Lung (tissue), 12 donors: ENCODE results near the gene ELAC1. TPM values are rescaled to one million over a fixed set of nuclear protein-coding genes. Genes with fewer than 3 reads are reported as not detected.

Experiments
- ATAC-seq: fragments of 200-7000 bp; cut with Tn5 transposase; one replicate; pipeline ENCODE4 v1.9.1; 2020; ENCODE audit warnings: moderate number of reproducible peaks; ENCODE audit not compliant: insufficient read depth, low FRiP score
- DNase-seq, 3 donors: peaks; one replicate each; pipeline ENCODE4 v3.0.0-alpha.2; 2013 to 2017
- H3K27ac ChIP-seq, 2 donors: one replicate each; pipeline ENCODE4 v1.5.1; 2013; ENCODE audit warnings: mild to moderate bottlenecking in 2 of 2, moderate library complexity in 2 of 2, control low read depth in 1 of 2, inconsistent platforms in 1 of 2, low read depth in 1 of 2, low read length in 1 of 2
- H3K27me3 ChIP-seq, 3 donors: one replicate each; pipeline ENCODE4 v1.5.1; 2013; ENCODE audit warnings: low read length in 2 of 3; ENCODE audit not compliant: control insufficient read depth in 3 of 3, insufficient read depth in 3 of 3
- H3K36me3 ChIP-seq, 4 donors: one replicate each; pipeline ENCODE4 v1.5.1; 2013; ENCODE audit warnings: low read length in 4 of 4, mild to moderate bottlenecking in 1 of 4, moderate library complexity in 1 of 4; ENCODE audit not compliant: control insufficient read depth in 4 of 4, insufficient read depth in 4 of 4
- H3K4me1 ChIP-seq, 5 donors: one replicate each; pipeline ENCODE4 v1.5.1; 2013; ENCODE audit warnings: low read length in 5 of 5, mild to moderate bottlenecking in 2 of 5, moderate library complexity in 1 of 5; ENCODE audit not compliant: control insufficient read depth in 5 of 5, insufficient read depth in 5 of 5
- H3K4me3 ChIP-seq: one replicate; pipeline ENCODE4 v1.5.1; 2013; ENCODE audit warnings: mild to moderate bottlenecking, control low read depth, moderate library complexity
- H3K9ac ChIP-seq, 2 donors: one replicate each; pipeline ENCODE4 v1.5.1; 2013; ENCODE audit warnings: low read length in 2 of 2, control low read depth in 1 of 2; ENCODE audit not compliant: insufficient read depth in 1 of 2
- H3K9me3 ChIP-seq, 4 donors: one replicate each; pipeline ENCODE4 v1.5.1; 2013; ENCODE audit warnings: low read length in 3 of 4, mild to moderate bottlenecking in 1 of 4, moderate library complexity in 1 of 4; ENCODE audit not compliant: control insufficient read depth in 4 of 4, insufficient read depth in 3 of 4
- CTCF ChIP-seq: IDR thresholded peaks from 2 replicates; pipeline ENCODE4 v1.5.1; 2012; ENCODE audit warnings: mild to moderate bottlenecking; ENCODE audit errors: control extremely low read depth, extremely low read depth
- WGBS, 2 donors: extraction: QIAGEN DNeasy Blood & Tissue Kit; methylation state at CpG; one replicate each; pipeline ENCODE4 v1.1.7; 2013; 5-methylcytosine and 5-hydroxymethylcytosine counted together
- polyA plus RNA-seq, 2 donors: library from polyadenylated mRNA; stranded (reverse); fragments of 200-250 nt; gene quantifications; one replicate each; pipeline ENCODE4 v1.2.1, GENCODE V29; 2013
- total RNA-seq, 2 donors: library from RNA; depleted of rRNA in 1 of 2; stranded (reverse); fragments of >200 nt in 1 of 2; gene quantifications; one replicate each; pipeline ENCODE4 v1.2.1, GENCODE V29; 2014 to 2021
- donor health status: control.
- donor health status: control.
- donor health status: Bipolar disorder and iron deficiency.
- donor health status: healthy.
- donor health status: DM: yes; HTN: yes; CAD: no.

The ELAC1 gene
- total and polyA plus RNA-seq, 4 donors: 5.0 to 10.2 (median 5.6) TPM

- H3K9me3 ChIP-seq: no peaks in the 10 kb centered on the region
- H3K36me3 ChIP-seq: no peaks in the 10 kb centered on the region
- no peaks in the 10 kb centered on the region for H3K27me3 ChIP-seq
- H3K4me1 ChIP-seq: peaks cover 0 to 5% (median 0%) of the 10 kb centered on the region in 5 donors
- ATAC-seq (peak; percentile 86), DNase-seq (peak in 1 of 3 donors; percentile 22)
- no peak overlapping the region for H3K9ac ChIP-seq
- TF ChIP-seq CTCF: no peak
- no peak overlapping the region for H3K4me3 ChIP-seq
- no peak overlapping the region for H3K27ac ChIP-seq
Observed at GRCh38 chr18:51009072-51009471, 41.2 kb downstream of the ELAC1 start.

DNA sequence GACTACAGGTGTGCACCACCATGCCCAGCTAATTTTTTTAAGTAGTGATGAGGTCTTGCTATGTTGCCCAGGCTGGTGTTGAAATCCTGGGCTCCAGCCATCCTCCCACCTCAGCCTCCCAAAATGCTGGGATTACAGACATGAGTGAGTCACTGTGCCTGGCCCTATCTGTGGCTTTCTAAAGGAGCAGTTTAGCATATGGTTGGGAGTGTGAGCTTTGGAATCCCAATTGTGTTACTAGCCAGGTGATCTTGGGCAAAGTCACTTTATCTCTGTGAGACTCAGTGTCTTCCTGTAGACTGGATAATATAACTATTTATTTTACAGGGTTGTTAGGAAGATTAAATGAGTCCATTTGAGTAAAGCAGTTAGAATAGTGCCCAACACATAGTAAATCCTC, 42.4 kb downstream of the ELAC1 start:
- Histone ChIP-seq H3K9me3 (peaks cover 0 to 3% (median 0%) of the 10 kb centered on the region in 4 donors), H3K4me3 (no peak overlapping the region), H3K36me3 (no peaks in the 10 kb centered on the region), H3K9ac (peak overlapping the region in 1 of 2 donors; percentile 9), H3K4me1 (peaks cover 0 to 5% (median 0%) of the 10 kb centered on the region in 5 donors), H3K27me3 (no peaks in the 10 kb centered on the region), H3K27ac (no peak overlapping the region)
- no peak for ATAC-seq
- no peak for TF ChIP-seq CTCF
- no peak for DNase-seq

DNA sequence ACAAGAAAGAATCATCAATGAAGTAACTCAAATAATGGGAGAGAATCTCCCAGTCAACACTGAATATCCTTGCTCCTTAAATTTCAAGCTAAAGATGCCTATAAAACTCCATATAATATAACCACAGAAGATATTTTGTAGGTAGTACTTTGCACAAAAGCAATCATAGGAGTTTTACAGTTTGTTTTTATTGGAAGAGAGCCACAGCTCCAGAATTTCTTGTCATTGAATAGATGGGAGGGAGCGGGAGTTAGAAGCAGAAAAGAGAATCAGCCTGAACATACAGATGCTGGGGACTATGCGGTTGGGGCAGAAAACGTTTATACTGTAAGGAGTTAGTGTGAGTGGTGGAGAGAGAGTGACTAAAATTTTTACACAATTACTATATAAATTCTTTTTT, 43.9 kb downstream of the ELAC1 start:
- WGBS, 2 donors: 82 to 96% methylated on average over 3 of the region's 3 CpGs
- H3K27ac ChIP-seq: no peak overlapping the region
- ATAC-seq: no peak
- H3K27me3 ChIP-seq: no peaks in the 10 kb centered on the region
- DNase-seq: no peak
- peaks cover 0 to 5% (median 0%) of the 10 kb centered on the region in 5 donors for H3K4me1 ChIP-seq
- no peaks in the 10 kb centered on the region for H3K36me3 ChIP-seq
- no peak overlapping the region for H3K9ac ChIP-seq
- H3K9me3 ChIP-seq: peaks cover 0 to 3% (median 0%) of the 10 kb centered on the region in 4 donors
- no peak for TF ChIP-seq CTCF
- H3K4me3 ChIP-seq: no peak overlapping the region

- ATAC-seq (no peak), DNase-seq (no peak)
- no peak overlapping the region for H3K9ac ChIP-seq
- TF ChIP-seq CTCF: no peak
- no peaks in the 10 kb centered on the region for H3K27me3 ChIP-seq
- H3K4me1 ChIP-seq: peaks cover 0 to 5% (median 0%) of the 10 kb centered on the region in 5 donors
- WGBS, 2 donors: 92 to 97% methylated on average over 3 of the region's 3 CpGs
- H3K9me3 ChIP-seq: peaks cover 0 to 3% (median 0%) of the 10 kb centered on the region in 4 donors
- H3K36me3 ChIP-seq: no peaks in the 10 kb centered on the region
- no peak overlapping the region for H3K27ac ChIP-seq
- no peak overlapping the region for H3K4me3 ChIP-seq
Observed at GRCh38 chr18:51012441-51012840, 44.6 kb downstream of the ELAC1 start.
